Prostate gland (tissue), 2 donors: ENCODE results near the gene NECTIN4.

Experiments used
- POLR2A ChIP-seq: fragments of 450-650 bp; IDR thresholded peaks from one replicate; pipeline ENCODE4 v1.6.1; 2016; ENCODE audit warnings: antibody characterized with exemption, mild to moderate bottlenecking
- POLR2AphosphoS5 ChIP-seq: sonication (generic); formaldehyde crosslinking; IDR thresholded peaks from one replicate; pipeline ENCODE4 v1.6.1; 2017; ENCODE audit warnings: antibody characterized with exemption
- TF ChIP-seq, protein P1 (sequence below), 4 experiments: fragments of 200-600 bp in 2 of 4; fragments of 450-650 bp in 2 of 4; sonication (generic) in 2 of 4; IDR thresholded peaks; 1 replicate in 3 of 4; 2 replicates in 1 of 4; pipeline ENCODE4 v1.5.1; 2016 to 2019; ENCODE audit warnings: antibody characterized with exemption in 4 of 4, mild to moderate bottlenecking in 2 of 4, moderate library complexity in 2 of 4

DNA sequence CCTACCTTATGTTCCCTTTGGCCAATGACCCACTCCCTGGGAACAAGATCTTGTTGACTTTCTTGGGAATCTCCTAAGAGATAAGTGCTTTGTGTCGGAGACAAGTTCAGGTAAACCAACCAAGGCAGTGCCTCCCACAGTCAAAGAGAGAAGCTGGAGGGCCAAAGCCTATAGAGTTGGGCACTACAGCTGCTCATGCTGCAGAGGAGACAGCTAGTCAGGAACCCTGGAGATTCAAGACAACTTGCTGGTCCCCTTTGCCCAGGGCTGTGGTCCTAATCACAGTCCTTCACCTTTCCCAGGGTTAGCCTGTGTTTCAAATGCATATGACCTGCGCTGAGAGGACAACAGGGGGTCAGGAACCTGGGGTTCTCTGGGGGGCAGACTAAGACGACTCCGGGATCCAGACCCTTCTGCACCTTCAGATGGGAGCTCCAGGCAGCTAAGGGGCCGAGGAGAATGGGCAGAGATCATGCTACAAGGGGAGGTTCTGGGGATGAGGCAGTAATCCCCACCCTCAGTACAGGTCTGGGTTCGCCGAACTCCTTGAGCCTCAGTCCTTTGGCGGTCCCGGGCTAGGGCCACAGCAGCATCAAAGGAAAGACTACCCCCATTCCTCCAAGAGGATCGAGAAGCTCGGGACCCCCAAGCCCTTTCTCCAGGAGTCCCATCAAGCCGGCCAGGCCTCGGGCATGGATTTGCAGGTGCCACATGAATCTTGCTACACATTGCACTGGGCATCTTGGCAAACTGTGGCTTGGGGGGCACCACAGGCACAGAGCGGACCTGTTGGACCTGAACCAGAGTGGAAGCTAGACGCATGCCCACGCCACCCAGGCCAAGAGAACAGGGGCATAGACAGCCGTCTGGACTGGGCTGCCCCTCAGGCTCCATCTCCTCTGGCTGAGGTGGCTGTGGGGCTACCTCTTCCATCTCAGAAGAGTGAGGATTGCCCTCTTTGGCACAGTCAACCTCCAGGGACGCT, 41.6 kb downstream of the NECTIN4 start:
- TF ChIP-seq POLR2AphosphoS5 (no peak), POLR2A (no peak)
- TF ChIP-seq, protein P1, sequence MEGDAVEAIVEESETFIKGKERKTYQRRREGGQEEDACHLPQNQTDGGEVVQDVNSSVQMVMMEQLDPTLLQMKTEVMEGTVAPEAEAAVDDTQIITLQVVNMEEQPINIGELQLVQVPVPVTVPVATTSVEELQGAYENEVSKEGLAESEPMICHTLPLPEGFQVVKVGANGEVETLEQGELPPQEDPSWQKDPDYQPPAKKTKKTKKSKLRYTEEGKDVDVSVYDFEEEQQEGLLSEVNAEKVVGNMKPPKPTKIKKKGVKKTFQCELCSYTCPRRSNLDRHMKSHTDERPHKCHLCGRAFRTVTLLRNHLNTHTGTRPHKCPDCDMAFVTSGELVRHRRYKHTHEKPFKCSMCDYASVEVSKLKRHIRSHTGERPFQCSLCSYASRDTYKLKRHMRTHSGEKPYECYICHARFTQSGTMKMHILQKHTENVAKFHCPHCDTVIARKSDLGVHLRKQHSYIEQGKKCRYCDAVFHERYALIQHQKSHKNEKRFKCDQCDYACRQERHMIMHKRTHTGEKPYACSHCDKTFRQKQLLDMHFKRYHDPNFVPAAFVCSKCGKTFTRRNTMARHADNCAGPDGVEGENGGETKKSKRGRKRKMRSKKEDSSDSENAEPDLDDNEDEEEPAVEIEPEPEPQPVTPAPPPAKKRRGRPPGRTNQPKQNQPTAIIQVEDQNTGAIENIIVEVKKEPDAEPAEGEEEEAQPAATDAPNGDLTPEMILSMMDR (IDR thresholded peaks at IDR 0.05) = no peak
